OCI-LY7 (cell line): ENCODE data around the gene SKP1.

Source experiments
- EZH2phosphoT487 ChIP-seq: fragments of 200-600 bp; sonication (generic); IDR thresholded peaks from 2 replicates; pipeline ENCODE4 v1.6.1; 2018; ENCODE audit warnings: low read depth, borderline replicate concordance, mild to moderate bottlenecking, mixed run types, antibody characterized with exemption, low read length, moderate library complexity, mixed read lengths
- TF ChIP-seq, protein P1 (sequence below): fragments of 200-600 bp; sonication (generic); conservative IDR thresholded peaks from 2 replicates; pipeline ENCODE4 v1.5.1; 2014; ENCODE audit warnings: mild to moderate bottlenecking, antibody characterized with exemption, low read length, moderate library complexity, mixed read lengths

DNA sequence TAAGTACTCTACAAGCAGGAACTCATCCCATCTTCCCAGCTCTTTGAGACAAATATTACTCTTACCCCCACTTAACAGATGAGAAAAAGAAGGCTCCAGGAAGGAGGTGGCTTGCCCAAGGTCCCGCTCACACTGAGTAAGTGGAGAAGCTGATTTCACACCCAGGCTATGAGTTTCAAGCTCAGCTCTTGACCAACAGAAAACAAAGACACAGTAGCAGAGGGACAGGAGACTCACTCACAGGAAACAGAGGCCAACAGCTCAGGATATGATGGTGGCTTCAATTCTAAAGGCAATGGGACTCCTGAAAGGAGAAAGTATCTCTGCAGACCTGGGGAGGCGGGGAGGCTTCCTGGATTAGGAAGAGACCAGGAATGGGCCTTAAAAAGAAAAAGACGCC is 69.0 kb downstream of the SKP1 start:
- TF ChIP-seq EZH2phosphoT487, result no peak
- TF ChIP-seq, protein P1, sequence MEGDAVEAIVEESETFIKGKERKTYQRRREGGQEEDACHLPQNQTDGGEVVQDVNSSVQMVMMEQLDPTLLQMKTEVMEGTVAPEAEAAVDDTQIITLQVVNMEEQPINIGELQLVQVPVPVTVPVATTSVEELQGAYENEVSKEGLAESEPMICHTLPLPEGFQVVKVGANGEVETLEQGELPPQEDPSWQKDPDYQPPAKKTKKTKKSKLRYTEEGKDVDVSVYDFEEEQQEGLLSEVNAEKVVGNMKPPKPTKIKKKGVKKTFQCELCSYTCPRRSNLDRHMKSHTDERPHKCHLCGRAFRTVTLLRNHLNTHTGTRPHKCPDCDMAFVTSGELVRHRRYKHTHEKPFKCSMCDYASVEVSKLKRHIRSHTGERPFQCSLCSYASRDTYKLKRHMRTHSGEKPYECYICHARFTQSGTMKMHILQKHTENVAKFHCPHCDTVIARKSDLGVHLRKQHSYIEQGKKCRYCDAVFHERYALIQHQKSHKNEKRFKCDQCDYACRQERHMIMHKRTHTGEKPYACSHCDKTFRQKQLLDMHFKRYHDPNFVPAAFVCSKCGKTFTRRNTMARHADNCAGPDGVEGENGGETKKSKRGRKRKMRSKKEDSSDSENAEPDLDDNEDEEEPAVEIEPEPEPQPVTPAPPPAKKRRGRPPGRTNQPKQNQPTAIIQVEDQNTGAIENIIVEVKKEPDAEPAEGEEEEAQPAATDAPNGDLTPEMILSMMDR, result no peak
